Esophagus (tissue), 2 donors: Measurements from ENCODE around the gene FGGY. TPM values are rescaled to one million over a fixed set of nuclear protein-coding genes. Genes with fewer than 3 reads are reported as not detected.
"Not testable (repeated sequence)": the region's sequence is repeated elsewhere in the genome, so short reads cannot be mapped to it uniquely, and the experiment has no call there.

Experiments
- H3K27ac ChIP-seq, 2 donors: one replicate each; pipeline ENCODE4 v1.5.1; 2013; ENCODE audit warnings: low read depth in 2 of 2, mild to moderate bottlenecking in 2 of 2, inconsistent platforms in 1 of 2, low read length in 1 of 2, moderate library complexity in 1 of 2
- H3K27me3 ChIP-seq, 2 donors: one replicate each; pipeline ENCODE4 v1.6.1; 2013; ENCODE audit warnings: low read length in 2 of 2, control low read depth in 1 of 2, mild to moderate bottlenecking in 1 of 2; ENCODE audit not compliant: insufficient read depth in 2 of 2, control insufficient read depth in 1 of 2
- H3K36me3 ChIP-seq, 2 donors: one replicate each; pipeline ENCODE4 v1.6.1; 2013; ENCODE audit warnings: low read length in 1 of 2; ENCODE audit not compliant: control insufficient read depth in 2 of 2, insufficient read depth in 2 of 2
- H3K4me1 ChIP-seq, 2 donors: one replicate each; pipeline ENCODE4 v1.6.1; 2013; ENCODE audit warnings: low read length in 1 of 2; ENCODE audit not compliant: control insufficient read depth in 2 of 2, insufficient read depth in 2 of 2
- H3K4me3 ChIP-seq, 2 donors: one replicate each; pipeline ENCODE4 v1.5.1; 2013; ENCODE audit warnings: low read length in 2 of 2, mild to moderate bottlenecking in 2 of 2, low read depth in 1 of 2, moderate library complexity in 1 of 2
- H3K9me3 ChIP-seq, 2 donors: one replicate each; pipeline ENCODE4 v1.6.1; 2013; ENCODE audit warnings: mild to moderate bottlenecking in 2 of 2, low read depth in 1 of 2, low read length in 1 of 2, moderate library complexity in 1 of 2; ENCODE audit not compliant: control insufficient read depth in 2 of 2, insufficient read depth in 1 of 2
- whole genome bisulfite sequencing, 2 donors: extraction: QIAGEN DNeasy Blood & Tissue Kit; methylation state at CpG; one replicate each; pipeline ENCODE4 v1.1.7; 2013; 5-methylcytosine and 5-hydroxymethylcytosine counted together
- polyA plus RNA-seq, 2 donors: library from polyadenylated mRNA; stranded (reverse); fragments of 200-250 nt; gene quantifications; one replicate each; pipeline ENCODE4 v1.2.3, GENCODE V29; 2013
- donor health status: healthy with polysubstance abuse.
- donor health status: Bipolar disorder and iron deficiency.

The FGGY gene
- polyA plus RNA-seq, 2 donors = 2.4 to 4.4 TPM

DNA sequence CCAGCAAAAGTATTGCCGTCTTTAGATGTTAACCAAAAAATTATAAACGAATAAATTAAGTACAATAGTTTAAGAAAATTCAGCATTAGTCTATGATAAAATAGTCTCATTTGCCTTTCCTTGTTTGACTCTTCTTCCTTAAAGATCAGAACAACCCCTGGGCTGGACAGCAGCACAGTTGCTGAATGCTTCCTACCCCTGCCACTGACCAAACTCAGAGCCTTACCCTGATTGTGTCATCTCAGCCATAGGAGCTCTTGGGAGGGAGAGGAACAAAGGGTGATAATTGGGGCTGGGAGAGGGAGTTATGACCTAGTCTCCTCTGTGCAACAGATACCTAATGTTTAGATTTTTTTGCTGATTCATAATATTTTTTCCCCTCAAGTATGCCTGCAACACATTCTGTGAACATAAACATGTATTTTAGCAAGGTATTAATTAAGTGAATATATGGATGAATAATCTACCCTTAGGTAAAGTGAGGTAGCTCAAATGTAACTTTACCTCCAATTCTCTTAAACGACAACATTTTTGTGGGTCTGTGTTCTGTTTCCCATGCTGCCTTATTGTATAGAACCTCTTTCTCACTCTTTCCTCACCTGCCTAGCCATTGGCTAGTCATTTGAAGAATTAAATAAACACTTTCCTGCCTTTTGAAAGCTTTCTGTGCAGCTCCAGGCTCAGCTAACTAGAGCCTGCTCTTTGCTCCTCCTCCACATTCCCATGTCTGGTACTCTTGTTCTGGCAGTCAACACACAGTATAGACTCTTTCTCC is 46.1 kb downstream of the FGGY start:
- no peaks in the 10 kb centered on the region for H3K27me3 ChIP-seq
- H3K27ac ChIP-seq = no peak overlapping the region
- no peak overlapping the region for H3K4me3 ChIP-seq
- WGBS, 2 donors = 88 to 95% methylated on average over 3 of the region's 3 CpGs
- no peaks in the 10 kb centered on the region for H3K36me3 ChIP-seq
- no peaks in the 10 kb centered on the region for H3K4me1 ChIP-seq
- no peaks in the 10 kb centered on the region for H3K9me3 ChIP-seq

DNA sequence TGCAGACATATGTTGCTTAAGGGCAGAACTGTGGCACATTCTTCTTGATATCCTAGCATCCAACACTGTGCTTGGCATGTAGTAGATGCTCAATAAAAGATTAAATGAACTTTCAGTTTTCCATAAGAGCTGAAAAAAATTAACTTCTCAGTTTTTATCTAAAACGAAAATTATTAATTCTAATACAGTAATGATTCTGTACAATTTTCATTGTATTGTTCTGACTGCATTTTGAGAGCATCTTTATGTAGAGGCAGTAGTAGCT is 46.6 kb downstream of the FGGY start:
- H3K27me3 ChIP-seq = no peaks in the 10 kb centered on the region
- no peak overlapping the region for H3K27ac ChIP-seq
- no peaks in the 10 kb centered on the region for H3K9me3 ChIP-seq
- H3K36me3 ChIP-seq = no peaks in the 10 kb centered on the region
- WGBS, 2 donors = 78 to 80% methylated on average over 1 of the region's 1 CpG
- H3K4me1 ChIP-seq = no peaks in the 10 kb centered on the region
- H3K4me3 ChIP-seq = no peak overlapping the region

DNA sequence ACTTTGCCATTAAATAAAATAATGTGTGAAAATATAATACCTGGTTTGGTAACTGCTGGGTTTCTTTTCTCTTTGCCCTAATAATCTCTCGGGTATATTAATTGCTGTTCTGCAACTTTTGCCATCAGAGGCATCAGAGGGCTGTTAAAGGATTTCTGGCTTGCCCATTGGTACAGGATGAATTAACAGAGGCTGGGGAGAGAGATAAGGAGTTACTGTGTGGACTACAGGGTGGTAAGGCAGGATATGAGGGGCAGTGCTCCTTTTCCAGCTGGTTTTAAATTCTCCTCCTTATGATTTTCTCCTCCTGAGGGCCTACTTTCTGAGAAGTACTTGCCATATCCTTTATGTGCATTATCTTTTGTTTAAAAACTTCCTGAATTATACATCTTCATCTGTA is 48.3 kb downstream of the FGGY start:
- no peaks in the 10 kb centered on the region for H3K36me3 ChIP-seq
- 65 to 89% methylated on average over 1 of the region's 1 CpG for WGBS, 2 donors
- H3K9me3 ChIP-seq = no peaks in the 10 kb centered on the region
- no peak overlapping the region for H3K27ac ChIP-seq
- H3K4me1 ChIP-seq = no peaks in the 10 kb centered on the region
- H3K27me3 ChIP-seq = no peaks in the 10 kb centered on the region
- no peak overlapping the region for H3K4me3 ChIP-seq

DNA sequence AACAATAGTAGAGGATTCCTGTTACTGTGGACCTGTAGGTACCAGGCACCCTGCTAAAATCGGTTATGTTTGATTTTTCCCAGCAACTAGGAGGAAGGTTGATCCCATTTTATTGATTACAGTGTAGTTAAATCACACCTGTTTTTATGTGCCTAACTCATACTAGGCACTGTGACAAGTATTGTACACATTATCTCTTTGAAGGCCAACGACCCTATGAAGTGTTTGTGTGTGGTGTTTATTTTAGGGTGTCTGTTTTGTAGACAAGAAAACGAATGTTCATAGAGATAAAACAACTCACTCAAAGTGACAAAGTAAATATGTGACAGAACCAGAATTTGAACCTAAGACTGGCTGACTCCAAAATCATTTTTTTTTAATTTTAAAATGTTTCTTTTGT is 49.5 kb downstream of the FGGY start:
- Histone ChIP-seq H3K27ac (no peak overlapping the region), H3K36me3 (no peaks in the 10 kb centered on the region), H3K4me1 (no peaks in the 10 kb centered on the region), H3K9me3 (no peaks in the 10 kb centered on the region), H3K4me3 (no peak overlapping the region), H3K27me3 (no peaks in the 10 kb centered on the region)
- WGBS, 2 donors = 63 to 77% methylated on average over 3 of the region's 3 CpGs

DNA sequence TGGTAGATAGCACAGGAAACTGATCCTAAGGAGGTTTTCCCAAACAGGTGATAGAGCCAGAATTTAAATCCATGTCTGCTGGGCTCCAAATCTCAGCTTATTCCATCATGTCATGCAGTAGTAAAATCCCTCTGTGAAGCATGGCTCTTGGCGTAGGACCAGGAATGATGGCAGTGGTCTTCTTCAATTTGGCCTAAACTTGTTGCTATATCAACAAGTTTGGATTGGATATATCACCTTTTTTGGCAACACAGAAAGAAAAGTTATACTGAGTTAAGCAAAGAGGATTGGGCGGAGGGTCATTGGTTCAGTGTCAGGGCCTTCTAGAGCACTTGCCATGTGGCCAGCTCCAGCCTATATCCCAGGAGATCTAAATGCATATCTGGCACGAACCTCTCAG is 52.2 kb downstream of the FGGY start:
- Histone ChIP-seq H3K4me1 (no peaks in the 10 kb centered on the region), H3K36me3 (no peaks in the 10 kb centered on the region), H3K27ac (no peak overlapping the region), H3K27me3 (no peaks in the 10 kb centered on the region), H3K9me3 (no peaks in the 10 kb centered on the region), H3K4me3 (no peak overlapping the region)
- WGBS, 2 donors = 95 to 99% methylated on average over 3 of the region's 3 CpGs

DNA sequence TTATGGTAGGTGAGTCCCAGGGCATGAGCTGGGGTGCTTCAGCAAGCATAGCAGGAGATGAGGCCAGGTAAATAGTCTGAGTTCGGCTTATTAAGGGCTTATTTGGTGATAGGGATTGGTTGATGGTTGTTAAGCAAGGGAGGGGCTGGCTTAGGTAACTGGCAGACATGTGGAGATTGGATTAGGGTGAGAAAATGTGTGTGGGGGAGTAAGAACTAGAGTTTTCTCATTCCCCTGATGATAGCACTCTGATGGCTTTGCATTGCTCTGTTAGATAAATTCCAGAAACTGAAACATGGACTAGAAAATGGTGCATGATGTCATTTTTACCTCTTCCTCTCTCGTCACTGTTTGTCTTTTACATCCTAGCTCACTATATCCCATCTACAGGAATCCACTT is 53.6 kb downstream of the FGGY start:
- H3K27me3 ChIP-seq = no peaks in the 10 kb centered on the region
- no peak overlapping the region for H3K27ac ChIP-seq
- H3K4me3 ChIP-seq = no peak overlapping the region
- H3K9me3 ChIP-seq = no peaks in the 10 kb centered on the region
- no peaks in the 10 kb centered on the region for H3K36me3 ChIP-seq
- 79 to 85% methylated on average over 2 of the region's 2 CpGs for WGBS, 2 donors
- no peaks in the 10 kb centered on the region for H3K4me1 ChIP-seq

DNA sequence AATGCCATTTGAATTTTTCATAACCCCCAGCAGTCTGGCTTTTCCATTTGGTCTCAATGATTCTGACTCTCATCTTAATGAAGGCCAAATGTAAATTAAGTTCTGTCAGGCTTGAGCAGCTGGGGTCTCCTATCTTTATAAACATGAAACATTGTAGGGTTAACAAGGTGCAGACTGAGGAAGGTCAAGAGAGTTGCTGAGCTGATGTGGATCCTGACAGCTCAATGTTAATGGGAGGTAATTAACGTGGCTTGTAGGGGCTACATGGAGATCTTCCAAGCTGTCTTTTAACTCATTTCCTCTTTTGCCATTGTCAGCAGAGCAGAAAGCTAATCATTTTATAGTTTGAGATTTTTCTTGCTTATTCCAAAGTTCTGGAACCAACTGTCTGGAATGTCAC is 55.2 kb downstream of the FGGY start:
- no peaks in the 10 kb centered on the region for H3K27me3 ChIP-seq
- no peaks in the 10 kb centered on the region for H3K4me1 ChIP-seq
- H3K36me3 ChIP-seq = no peaks in the 10 kb centered on the region
- H3K4me3 ChIP-seq = no peak overlapping the region
- no peak overlapping the region for H3K27ac ChIP-seq
- 68 to 80% methylated on average over 1 of the region's 1 CpG for WGBS, 2 donors
- H3K9me3 ChIP-seq = no peaks in the 10 kb centered on the region

DNA sequence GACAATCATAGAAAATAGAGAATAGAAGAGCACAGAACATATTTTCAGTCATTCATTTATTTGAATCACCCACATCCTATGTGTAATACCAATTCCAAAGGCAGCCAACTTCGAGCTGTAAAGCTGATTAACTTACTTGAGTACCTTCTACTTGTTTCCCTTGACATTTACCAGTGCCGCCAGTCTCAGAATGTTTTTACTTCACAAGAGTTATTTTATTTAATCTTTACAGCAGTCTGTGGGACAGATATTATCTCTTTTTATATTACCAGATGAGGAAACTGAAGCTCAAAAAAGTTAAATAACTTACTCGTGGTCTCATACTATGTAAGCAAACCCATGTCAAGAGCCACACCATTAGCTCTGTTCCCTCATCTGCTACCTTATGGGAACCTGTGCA is 56.6 kb downstream of the FGGY start:
- Histone ChIP-seq H3K9me3 (no peaks in the 10 kb centered on the region), H3K4me1 (no peaks in the 10 kb centered on the region), H3K4me3 (no peak overlapping the region), H3K27me3 (no peaks in the 10 kb centered on the region), H3K36me3 (no peaks in the 10 kb centered on the region), H3K27ac (no peak overlapping the region)
- WGBS, 2 donors = 92 to 93% methylated on average over 3 of the region's 3 CpGs

DNA sequence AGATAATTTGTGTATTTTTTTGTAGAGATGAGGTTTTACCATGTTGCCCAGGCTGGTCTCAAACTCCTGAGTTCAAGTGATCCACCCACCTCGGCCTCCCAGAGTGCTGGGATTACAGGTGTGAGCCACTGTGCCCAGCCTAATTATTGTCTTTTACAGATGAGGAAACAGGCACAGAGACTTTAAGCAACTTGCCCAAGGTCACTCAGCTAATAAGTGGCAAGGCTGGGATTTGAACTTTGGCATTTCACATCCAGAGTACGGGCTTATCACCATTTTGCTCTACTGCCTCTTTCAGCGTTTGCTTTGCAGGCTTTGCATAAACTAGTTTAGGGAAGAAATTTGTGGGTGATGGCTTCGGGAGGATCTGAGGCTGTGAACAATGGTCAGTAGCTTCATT is 57.3 kb downstream of the FGGY start:
- H3K9me3 ChIP-seq, H3K36me3 ChIP-seq, H3K4me3 ChIP-seq, H3K4me1 ChIP-seq, H3K27me3 ChIP-seq, H3K27ac ChIP-seq: not testable (repeated sequence)
- 81 to 92% methylated on average over 4 of the region's 4 CpGs for WGBS, 2 donors

DNA sequence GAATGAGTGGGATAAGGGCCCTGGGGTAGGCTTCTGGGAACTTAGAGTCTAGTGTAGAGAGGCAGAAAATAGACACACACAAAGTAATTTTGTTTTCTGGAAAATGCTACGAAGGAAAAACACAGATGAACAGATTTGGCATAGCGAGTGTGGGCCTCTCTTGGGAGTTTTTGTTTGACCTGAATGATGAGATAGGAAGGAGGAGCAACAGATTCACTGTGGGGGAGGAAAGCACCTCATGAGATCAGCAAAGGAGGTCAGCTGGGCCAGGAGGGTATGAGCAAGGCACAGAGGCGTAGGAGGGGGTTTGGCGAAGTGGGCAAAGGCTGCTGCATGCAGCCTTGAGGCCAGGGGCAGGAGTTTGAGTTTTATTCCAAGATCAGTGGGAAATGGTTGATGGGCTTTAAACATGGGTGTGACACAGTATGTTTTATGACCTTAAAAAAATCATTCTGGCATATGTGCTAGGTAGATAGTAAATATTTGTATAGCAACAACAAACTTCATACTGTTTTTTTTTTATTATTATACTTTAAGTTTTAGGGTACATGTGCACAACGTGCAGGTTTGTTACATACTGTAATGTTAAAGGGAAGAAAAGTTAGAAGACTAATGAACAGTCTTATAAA is 57.9 kb downstream of the FGGY start:
- H3K4me3 ChIP-seq = no peak overlapping the region
- no peaks in the 10 kb centered on the region for H3K4me1 ChIP-seq
- no peaks in the 10 kb centered on the region for H3K27me3 ChIP-seq
- no peak overlapping the region for H3K27ac ChIP-seq
- no peaks in the 10 kb centered on the region for H3K36me3 ChIP-seq
- 58 to 73% methylated on average over 5 of the region's 5 CpGs for WGBS, 2 donors
- no peaks in the 10 kb centered on the region for H3K9me3 ChIP-seq
